NB4 (cell line): Measurements from ENCODE around the gene KCTD13.

Source experiments
- MAX ChIP-seq: IDR thresholded peaks from 2 replicates; pipeline ENCODE4 v1.6.1; 2011; ENCODE audit warnings: low read depth, low read length
- POLR2A ChIP-seq: IDR thresholded peaks from 2 replicates; pipeline ENCODE4 v1.6.1; 2011; ENCODE audit warnings: mild to moderate bottlenecking; ENCODE audit not compliant: insufficient read length; ENCODE audit errors: extremely low read depth
- TF ChIP-seq, protein P1 (sequence below): IDR thresholded peaks from one replicate; pipeline ENCODE4 v1.5.1; 2012; ENCODE audit warnings: low read depth, low read length

GRCh38 chr16:29883987-29884386 is 42.0 kb downstream of the KCTD13 start:
- TF ChIP-seq MAX (no peak), POLR2A (no peak)
- TF ChIP-seq, protein P1, sequence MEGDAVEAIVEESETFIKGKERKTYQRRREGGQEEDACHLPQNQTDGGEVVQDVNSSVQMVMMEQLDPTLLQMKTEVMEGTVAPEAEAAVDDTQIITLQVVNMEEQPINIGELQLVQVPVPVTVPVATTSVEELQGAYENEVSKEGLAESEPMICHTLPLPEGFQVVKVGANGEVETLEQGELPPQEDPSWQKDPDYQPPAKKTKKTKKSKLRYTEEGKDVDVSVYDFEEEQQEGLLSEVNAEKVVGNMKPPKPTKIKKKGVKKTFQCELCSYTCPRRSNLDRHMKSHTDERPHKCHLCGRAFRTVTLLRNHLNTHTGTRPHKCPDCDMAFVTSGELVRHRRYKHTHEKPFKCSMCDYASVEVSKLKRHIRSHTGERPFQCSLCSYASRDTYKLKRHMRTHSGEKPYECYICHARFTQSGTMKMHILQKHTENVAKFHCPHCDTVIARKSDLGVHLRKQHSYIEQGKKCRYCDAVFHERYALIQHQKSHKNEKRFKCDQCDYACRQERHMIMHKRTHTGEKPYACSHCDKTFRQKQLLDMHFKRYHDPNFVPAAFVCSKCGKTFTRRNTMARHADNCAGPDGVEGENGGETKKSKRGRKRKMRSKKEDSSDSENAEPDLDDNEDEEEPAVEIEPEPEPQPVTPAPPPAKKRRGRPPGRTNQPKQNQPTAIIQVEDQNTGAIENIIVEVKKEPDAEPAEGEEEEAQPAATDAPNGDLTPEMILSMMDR, result no peak
